Fibroblast of mammary gland (primary cell): Measurements from ENCODE around the gene TNS2.

Source experiments
- DNase-seq: peaks from one replicate; pipeline ENCODE4 v3.0.0-alpha.2; 2010; ENCODE audit warnings: low read depth
- H3K4me3 ChIP-seq: 2 replicates; pipeline ENCODE4 v1.5.1; 2011; ENCODE audit warnings: low read depth, mild to moderate bottlenecking, low read length, moderate library complexity; ENCODE audit not compliant: control insufficient read depth
- CTCF ChIP-seq: conservative IDR thresholded peaks from 2 replicates; pipeline ENCODE4 v1.5.1; 2011; ENCODE audit warnings: low read depth, low read length, inconsistent platforms; ENCODE audit not compliant: control insufficient read depth, insufficient read depth

Gene TNS2

DNA sequence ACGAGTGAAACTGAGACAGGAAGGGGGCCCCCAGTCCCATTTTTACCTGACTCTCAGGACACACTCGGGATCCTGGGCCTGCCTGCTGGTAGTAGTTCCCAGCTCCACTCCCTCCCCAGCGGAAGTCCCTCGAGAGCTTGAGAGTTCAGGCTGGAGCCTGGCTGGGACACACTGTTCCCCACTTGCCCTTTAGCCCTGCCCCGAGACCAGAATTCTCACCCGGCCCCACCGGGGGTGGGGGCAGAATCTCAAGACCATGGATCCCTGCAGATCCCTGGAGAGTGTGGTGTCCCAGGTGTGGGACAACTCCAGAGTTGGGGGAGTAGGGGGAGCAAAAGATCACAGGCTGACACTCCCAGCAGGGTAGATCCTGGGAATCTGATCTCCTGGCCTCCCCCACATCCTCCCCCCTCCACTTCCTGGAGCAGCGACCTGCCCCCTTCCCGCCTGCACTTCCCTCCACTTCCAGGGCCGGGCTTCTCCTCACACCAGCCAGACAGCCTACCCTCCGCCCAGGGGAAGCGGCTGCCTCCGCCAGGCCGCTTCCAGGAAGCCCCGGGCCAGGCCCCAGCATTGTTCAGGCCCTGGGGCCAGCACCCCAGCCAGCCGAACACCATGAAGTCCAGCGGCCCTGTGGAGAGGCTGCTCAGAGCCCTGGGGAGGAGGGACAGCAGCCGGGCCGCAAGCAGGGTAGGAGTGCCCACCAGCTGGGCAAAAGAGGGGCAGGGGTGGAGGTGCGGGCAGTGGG lies at the start of gene TNS2:
TNS2 (plus strand) TSS at position 495 of the 748 bp plus-strand sequence; CDS start at position 616, 121 bp downstream.
- no peak for TF ChIP-seq CTCF
- peak; percentile 74 for DNase-seq
- H3K4me3 ChIP-seq, result peak within 1 kb of the TSS; percentile 80

- no peak overlapping the region for H3K4me3 ChIP-seq
- no peak for TF ChIP-seq CTCF
- peak; percentile 67 for DNase-seq
Observed at GRCh38 chr12:53004178-53004577, 45.7 kb upstream of the TNS2 start.

DNA sequence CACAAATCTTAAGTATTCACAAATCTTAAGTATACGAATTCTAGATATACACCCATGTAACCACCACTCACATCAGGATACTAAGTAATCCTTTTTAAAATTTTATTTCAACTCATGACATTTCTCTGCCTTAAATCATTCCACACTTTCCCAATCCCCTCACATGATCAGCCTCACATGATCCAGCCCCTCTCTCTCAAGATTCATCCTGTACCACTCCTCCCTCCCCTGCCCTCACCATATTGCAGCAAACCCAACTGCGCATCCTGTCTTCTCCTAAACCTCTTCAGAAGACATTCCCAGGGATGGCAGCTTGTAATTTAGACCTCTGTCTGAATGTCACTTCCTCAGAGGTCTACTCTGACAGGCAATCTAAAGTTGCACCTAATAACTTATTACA lies 45.3 kb upstream of the TNS2 start:
- no peak for TF ChIP-seq CTCF
- DNase-seq, result peak; percentile 45
- no peak overlapping the region for H3K4me3 ChIP-seq

DNA sequence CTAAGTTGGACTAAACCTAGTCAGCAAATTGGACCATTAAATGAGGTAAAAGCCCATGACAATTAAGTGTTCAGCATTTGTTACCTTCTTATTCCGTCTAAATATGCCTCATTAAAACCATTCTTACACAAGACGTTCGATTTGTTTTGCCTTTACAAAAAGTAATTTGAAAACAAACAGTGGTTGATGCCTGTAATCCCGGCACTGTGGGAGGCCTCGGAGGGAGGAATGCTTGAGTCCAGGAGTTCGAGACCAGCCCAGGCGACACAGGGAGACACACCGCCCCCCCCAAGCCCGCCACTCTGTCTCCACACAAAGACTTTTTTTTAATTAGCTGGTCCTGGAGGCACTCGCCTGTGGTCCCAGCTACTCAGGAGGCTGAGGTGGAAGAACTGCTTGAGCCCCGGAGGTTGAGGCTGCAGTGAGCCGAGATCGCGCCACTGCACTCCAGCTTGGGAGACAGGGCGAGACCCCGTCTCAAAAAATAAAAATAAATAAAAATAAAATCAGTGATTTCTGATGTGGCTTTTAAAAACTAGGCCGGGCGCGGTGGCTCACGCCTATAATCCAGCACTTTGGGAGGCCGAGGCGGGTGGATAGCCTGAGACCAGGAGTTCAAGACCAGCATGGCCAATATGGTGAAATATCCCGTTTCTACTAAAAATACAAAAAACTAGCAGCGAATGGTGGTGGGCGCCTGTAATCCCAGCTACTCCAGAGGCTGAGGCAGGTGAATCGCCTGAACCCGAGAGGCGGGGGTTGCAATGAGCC lies 44.5 kb upstream of the TNS2 start:
- DNase-seq, result no peak
- peak overlapping the region; percentile 100 for H3K4me3 ChIP-seq
- no peak for TF ChIP-seq CTCF

GRCh38 chr12:53005986-53006809 lies 43.7 kb upstream of the TNS2 start, which contains the start of gene EIF4B:
Gene EIF4B (plus strand): TSS chr12:53006456. CDS start chr12:53006484, 28 bp downstream.
- H3K4me3 ChIP-seq, result peak within 1 kb of the TSS; percentile 100
- peak; percentile 99 for DNase-seq
- no peak for TF ChIP-seq CTCF

DNA sequence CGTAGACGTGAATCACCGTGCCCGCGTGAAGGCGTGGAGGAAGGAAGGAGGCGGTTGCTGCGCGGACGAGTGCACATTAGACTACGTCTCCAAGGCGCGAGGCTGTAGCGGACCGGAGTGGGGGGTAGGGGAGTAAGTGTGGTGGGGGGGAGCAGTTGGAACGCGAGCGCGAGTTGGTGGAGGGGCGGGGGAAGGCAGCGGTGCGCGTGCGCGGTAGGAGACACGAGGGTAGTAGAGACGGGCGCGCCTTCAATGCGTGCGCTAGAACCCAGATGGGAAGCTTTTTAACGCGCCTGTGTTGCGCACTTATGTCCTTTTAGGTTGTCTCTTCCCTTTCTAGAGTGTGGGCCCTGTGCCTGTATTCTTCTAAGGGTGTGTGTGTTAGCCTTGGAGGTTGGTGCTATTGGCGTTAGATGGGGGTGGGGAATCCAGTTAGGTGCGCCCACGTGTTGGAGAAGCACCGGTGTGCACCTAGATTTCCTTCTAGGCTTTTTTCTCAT lies 43.0 kb upstream of the TNS2 start:
- no peak for TF ChIP-seq CTCF
- H3K4me3 ChIP-seq, result peak overlapping the region; percentile 100
- peak; percentile 60 for DNase-seq
